ENCODE data around the gene TBCA.
"Not testable (repeated sequence)": the region's sequence is repeated elsewhere in the genome, so short reads cannot be mapped to it uniquely, and the experiment has no call there.

TBCA gene

DNA sequence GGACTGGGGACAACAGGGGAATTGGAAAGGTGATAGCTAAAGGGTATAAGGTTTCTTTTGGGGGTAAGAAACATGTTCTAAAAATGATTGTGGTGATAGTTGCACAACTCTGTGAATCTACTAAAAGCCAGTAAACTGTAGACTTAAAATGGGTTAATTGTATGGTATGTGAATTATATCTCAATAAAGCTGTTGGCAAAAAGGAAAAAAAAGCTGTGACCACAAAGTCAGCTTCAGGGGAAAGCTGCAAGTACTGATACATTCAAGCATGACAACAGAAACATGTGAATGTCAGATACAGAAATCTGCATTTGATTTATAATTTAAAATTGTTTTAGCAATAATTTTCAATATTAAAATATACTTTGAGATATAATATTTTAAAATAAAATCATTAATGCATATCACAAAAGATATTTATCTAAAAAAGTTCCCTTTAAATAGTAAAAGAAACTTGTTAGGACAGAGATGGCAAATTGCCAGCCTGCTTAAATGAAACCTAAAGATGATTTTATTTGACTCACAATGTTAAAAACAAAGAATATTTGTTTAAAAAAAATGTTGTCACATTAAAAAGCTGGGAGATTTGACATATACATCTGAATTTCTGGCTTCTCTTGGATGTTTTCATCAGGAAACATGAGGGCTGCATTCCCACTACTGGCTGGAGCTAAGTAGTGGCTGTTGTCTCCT, 66.0 kb downstream of the TBCA start:
- no peak for DNase-seq (ENCODE audit: low spot score)

DNA sequence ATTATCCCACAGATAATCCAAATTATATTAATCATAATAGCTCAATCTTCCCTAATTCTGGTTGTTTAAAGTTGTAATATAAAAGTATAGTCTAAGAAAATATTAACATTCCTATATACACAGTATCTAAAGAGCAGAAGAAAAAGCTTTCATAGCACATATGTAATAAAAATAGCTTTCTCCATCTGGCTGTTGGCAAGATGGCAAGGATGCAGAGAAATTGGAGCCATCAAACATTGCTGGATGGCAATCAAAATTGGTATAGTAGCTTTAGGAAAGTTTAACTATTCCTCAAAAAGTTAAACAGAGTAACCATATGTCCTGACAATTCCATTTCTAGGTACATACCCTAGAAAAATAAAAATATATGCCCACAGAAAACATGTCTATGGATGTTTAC, 66.8 kb downstream of the TBCA start:
- DNase-seq (ENCODE audit: low spot score) = no peak

DNA sequence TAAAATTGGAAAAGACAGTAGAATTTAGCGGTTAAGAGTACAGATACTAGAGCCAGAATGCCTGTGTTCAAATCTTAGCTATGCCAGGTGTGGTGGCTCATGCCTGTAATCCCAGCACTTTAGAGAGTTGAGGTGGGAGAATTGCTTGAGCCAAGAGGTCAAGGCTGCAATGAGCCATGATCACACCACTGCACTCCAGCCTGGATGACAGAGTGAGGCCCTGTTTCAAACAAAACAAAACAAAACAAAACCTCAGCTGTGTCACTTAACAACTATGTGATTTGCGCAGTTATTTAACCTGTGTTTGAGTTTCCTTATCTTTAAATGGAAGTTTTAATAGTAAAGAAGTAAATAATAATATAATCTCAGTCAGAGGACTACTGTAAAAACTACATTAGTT, 68.3 kb downstream of the TBCA start:
- no peak for DNase-seq (ENCODE audit: low spot score)

DNA sequence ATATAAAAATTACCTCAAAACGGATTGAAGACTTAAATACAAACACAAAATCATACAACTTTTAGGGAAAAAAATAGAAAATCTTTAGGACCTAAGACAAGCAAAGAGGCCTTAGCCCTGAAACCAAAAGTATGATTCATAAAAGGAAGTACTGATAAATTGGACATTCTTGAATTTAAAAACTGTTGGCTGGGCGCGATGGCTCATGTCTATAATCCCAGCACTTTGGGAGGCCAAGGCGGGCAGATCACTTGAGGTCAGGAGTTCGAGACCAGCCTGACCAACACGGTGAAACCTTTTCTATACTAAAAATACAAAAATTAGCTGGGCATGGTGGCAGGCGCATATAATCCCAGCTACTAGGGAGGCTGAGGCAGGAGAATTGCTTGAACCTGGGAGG, 76.6 kb downstream of the TBCA start:
- not testable (repeated sequence) for DNase-seq (ENCODE audit: low spot score)

DNA sequence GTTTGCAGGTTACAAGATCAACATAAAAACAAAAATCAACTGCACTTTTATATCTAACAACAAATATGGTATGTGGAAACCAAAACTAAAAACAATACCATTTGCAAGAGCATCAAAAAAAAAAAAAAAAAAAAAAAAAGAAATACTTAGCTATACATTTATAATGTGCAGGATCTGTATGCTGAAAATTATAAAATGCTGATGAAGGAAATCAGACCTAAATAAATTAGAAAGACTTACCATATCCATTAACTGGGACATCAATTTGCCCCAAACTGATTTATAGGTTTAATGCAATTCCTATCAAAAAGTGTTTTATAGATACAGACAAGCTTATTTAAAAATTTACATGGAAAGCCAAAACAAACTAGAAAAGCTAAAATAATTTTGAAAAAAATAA, 77.2 kb downstream of the TBCA start:
- DNase-seq (ENCODE audit: low spot score) = no peak

DNA sequence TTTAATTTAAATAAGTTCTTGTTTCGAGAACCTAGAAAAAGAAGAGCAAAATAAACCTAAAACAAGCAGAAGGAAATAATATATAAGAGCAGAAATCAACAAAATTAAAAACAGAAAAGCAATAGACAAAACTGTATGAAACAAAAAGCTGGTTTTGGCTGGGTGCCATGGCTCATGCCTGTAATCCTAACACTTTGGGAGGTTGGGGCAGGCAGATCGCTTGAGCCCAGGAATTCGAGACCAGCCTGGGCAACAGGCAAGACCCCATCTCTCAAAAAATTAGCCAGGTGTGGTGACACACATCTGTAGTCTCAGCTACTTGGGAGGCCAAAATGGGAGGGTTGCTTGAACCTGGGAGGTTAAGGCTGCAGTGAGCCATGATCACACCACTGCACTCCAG, 78.4 kb downstream of the TBCA start:
- no peak for DNase-seq (ENCODE audit: low spot score)

DNA sequence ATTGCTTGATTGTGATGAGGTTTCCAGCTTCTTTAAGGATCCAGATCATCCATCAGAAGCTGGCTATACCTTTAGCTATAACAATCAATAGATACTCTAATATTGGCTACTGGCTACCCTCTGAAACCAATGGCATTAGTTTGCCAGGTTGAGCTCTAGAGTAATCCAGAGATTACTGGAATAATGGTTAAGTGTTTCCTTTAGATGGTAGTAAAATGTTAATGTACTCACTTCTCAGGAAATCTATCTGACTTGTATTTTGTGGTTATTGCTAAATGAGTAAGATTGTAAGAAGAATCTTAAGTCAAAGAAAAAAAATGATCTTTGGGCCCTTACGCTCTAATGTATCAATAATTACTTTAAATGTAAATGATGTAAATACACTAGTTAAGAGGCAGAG, 80.0 kb downstream of the TBCA start:
- DNase-seq (ENCODE audit: low spot score) = no peak

DNA sequence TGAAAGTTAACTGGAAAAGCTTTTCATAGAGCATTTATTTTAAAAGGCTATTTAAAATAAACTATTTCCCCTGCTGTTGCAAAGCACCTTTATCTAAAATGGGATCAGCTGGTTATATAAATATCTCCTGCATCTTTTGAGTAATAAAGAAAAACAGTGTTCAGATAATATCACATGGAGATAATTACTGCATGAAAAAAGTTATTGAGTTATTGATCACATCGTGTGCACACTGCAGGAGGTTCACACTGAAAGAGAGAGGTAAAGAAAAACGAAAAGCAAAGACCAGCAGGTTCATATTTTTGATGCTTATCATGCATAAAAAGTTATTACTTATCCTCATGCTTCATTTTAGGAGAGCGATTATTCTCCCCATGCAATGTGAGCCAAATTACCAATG, 82.2 kb downstream of the TBCA start:
- no peak for DNase-seq (ENCODE audit: low spot score)

DNA sequence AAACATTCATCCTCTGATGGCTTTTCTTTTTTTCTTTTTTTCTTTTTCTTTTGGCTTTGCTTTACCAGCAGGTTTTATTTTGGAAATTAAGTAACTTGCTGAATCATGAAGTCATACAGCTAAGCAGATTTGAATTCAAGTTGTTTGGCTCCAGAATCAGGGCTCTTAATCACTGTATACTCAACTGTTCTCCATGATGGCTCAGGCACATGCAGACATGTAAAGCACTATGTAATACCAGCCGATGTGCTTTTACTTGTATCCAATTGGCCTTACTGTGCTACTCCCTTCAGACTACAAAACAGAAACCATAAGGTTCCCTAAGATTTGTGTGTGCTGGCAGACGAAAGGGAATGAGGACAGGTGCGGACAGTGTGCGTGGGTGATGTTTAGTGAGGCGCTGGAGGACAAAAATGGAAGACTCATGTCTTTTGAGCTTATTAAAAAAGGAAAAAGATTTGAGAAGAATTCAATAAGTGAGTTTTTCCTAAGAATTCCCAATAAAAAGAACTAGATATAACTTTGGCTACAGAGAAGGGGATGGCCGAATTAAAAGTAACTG, 92.9 kb downstream of the TBCA start:
- no peak for DNase-seq (ENCODE audit: low spot score)

DNA sequence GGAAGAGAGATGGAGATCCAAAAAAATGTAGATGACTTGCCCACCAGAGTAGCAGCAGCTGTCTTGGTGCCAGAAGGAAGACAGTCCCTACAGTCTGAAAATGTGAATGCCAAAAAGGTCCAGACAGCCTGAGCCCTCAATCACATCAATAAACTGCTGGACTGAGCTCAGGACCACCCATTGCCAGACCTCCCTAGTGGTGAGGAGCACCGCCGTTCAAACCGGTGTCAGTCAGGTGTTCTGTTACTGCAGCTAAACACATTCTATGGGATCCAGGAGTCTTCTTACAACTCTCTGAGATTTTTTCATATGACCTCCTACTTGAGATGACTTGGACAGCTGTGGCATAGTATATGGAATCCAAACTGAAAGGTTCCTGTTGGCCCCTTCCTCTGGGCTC, 105.6 kb downstream of the TBCA start:
- DNase-seq (ENCODE audit: low spot score) = no peak

DNA sequence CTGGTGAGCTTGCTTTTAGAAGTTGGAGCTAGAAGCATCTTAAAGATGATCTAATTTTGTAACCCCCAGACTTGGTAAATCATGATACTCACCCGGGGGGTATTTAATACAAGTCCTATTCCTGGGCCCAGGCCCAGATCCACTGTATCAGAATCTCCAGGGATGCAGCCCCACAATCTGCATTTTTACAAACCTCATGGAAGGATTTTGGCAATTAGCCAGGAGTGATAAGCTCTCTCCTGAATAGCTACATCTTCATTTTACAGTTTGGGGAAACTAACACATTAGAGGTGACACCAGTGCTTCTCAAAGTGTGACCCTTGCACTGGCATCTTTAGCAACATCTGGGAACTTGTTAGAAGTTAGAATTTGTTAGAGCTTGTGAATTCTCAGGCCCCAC, 106.5 kb downstream of the TBCA start:
- DNase-seq (ENCODE audit: low spot score) = no peak

DNA sequence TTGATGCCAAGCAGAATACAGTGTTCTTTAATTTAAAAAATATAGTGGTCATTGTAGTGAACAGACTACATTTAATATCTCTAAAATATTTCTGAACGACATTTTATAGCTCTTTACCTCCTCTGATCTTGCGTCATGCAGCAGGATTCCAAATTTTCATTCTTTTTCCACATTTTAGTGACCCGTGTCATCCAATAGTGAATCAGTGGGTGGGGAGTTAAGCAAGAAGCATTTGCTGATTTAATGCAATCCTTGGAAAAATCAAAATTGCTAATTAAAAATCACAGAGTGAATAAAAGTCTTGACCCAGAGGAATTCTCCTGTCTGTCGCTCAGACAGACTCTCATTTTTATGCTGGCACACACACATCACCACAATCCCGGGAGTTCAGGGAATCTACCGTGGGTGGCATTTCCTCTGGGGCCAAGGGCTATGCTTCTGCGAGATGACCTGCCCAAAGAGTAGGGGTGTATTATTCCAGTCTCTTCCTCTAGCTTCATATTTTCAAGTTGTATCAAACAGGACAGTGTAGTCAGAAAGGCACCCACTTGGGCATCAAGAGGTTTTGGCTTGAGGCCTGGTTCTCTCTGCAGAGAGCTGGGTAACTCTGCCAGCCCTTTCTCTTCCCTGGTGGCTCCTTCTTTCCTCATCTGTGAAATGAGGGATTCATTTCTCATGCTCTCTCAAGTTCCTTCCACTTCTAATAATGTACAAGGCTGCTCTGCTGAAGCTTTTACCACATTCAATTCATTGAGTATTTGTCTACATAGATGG, 112.9 kb downstream of the TBCA start:
- no peak for DNase-seq (ENCODE audit: low spot score)

DNA sequence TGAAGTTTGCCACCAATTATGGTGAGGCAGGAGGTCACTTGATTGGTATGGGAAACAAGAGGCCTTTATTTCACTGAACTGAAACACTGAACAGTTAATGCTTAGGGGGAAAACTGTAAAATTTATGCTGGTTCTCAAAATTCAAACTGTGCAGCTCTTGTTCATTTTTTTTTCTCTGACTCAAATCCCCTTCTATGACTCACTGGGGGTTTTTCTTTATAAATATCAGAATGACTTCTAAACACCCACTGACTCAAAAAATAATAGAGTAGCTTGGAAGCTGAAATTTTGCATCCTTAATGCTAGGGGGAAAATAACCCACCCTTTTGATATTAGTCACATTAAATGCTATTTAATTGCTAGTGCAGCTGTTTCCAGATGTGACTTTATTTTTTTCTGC, 113.5 kb downstream of the TBCA start:
- DNase-seq (ENCODE audit: low spot score) = no peak

DNA sequence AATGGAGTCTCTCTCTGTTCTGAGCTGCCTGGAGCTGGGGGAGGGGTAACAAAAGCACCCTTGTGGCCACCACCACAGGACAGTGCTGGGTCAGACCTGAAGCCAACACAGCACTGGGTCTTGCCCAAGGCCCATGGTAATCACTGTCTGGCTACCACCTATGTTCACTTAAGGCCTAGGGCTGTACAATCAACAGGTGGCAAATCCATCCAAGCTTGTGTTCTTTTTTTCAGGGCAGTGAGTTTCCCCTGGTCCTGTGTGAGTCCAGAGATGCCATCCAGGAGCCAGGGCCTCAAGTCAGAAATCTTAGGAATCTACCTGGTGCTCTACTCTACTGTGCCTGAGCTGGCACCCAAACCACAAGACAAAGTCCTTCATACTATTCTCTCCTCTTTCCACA, 117.5 kb downstream of the TBCA start:
- DNase-seq (ENCODE audit: low spot score) = no peak

DNA sequence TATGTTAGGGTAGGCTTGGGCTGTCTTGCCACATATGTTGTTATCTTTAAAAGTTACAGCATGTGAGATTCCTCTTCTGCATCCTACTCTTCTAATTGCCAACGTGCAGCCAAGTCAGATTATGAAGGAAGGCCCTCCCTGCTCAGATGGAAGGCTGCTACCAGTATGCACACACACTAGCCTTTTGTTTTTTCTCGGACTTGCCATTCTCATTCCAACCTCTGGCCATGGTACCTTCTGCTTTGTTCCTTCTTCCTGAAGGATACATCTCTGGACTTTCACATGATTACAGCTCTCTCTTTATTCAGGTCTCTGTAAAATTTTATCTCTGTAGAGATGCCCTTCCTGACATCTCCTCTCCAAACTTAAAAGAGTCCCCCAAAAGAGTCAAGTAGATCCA, 124.8 kb downstream of the TBCA start:
- no peak for DNase-seq (ENCODE audit: low spot score)

DNA sequence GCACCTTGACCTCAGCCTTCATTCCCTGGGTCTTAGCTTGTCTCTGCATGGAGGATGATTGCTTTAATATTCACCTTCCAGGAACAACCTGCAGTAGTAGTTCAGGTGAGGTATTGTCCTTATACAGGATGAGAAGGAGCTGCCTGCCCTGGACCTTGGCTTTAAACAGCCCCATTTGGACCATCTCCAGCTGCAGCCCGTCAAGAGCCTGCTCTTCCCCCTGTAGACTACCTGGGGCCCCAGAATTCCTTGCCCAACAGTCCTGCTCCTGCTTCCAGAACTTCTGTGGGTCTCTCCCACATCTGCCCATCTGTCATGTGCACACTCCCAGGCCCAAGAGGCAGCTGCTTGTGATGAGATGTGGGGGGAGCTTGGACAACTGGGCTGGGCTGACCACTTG, 125.5 kb downstream of the TBCA start:
- DNase-seq (ENCODE audit: low spot score) = no peak

DNA sequence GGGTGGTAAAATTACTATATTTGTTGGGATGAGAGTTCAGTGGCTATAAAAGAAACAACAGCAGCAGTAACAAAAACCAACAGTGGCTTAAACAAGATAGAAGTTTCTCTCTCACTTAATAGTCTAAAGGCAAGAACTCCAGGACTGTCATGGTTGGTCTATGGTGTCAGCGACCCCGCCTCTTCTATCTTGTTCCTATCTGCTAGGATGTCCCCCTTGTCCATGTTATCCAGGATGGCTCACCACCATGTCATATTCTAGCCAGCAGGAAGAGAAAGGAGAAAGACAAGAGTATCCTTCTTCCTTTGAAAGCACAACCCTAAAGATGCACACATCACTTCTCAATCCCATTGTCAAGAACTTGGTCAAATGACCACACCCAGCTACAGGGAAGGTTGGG, 126.4 kb downstream of the TBCA start:
- no peak for DNase-seq (ENCODE audit: low spot score)

DNA sequence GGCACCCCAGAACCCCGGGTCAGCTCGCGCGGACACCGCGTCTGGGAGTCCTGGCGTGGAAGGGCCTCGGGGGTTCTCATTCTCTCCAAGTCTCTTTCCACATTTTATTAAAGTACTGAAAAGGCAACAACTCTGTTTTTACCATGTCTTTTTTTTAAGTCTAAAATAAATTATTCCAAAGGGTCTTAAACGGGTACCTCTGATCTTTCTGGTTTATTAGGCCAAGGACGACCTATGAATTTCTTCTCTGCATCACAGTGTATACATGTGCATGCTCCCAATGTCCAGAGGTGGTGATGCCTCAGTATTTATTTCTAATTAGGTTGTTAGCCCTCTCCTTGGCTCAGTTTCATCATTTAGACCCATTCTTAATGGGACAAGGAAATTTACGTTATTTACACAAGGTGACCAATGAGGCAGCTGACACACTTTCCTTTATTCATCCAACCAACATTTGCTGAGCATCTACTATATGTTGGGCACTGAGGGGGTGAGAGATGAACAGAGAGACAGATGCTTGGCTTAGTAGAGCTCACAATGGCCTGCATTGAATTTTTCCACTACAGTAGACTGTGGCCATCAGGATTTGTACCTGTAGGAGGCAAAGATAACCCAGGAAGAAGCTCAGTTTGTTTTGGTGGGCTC, 130.0 kb downstream of the TBCA start:
- DNase-seq (ENCODE audit: low spot score) = no peak

DNA sequence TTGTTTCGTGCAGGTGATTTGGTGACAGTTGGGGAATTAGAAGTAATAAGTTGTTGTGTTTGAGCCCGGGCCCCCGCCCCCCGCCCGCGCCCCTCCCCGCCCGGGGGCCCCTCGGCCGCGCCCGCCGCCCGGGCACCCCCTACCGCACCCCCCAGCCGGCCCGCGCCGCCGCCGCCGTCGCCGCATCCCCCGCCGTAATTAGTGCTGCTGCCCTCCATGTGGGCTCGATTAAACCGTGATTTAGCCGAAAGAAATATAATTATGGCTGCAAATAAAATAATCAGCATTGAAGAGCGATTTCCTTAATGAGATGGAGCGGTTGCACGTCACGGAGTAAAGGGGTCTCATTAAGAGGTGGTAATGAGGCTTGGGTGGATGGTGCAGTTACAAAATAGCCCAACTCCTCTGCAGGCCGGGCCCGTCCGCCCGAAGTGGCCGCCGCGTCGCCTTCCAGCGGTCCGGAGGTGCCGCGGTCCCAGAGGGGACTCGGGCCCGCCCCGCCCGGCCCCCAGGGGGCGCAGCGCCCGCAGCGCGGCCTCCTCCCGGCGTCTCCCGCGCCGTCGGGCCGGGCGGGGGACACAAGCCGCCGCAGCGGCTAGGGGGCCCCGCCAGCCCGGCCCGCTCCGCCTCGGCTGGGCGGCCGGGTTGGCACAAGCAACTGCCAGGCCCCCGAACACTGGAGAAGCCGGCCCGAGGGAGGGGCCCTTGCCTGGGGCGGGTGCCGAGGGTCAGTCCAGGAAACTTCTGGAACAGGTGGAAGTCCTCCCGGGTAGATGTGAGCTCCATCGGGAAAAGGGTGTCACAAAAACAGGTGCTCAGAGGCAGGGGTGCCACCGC, 130.8 kb downstream of the TBCA start:
- no peak for DNase-seq (ENCODE audit: low spot score)

DNA sequence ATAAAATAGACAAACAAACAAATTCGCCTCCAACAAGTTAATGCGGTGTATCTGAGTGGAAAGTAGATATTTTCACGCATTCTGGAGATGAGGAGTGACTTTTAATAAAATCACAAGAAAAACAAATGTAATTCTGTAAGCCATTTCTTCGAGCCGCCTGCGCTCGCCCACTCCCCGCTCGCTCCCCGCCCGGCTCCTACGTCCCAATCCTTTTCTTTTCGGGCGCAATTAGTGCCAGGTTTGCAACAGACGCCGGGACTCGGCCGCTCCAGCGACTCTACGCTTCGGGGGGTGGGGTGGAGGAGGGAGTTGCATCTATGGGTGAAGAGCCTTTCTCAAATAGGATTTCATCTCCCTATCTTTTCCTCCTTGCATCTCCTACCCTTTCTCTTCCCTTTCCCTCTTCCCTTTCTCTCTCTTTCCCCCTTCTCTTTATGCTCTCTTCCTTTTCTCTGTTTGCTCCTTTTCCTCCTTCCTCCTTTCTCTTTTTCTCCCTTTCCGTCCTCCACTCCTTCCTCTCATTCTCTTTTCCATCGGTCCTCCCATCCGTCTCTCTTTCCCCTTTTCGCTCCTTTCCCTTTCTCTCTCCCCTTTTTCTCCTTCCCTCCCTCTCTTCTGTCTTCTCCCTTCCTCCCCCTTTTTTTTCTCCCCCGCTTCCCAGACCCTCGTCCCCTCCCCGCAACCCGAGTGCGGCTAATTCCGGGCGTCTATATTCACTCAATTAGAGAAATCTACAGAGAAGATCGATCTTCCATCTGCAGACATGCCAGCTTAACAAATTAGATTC, 131.6 kb downstream of the TBCA start:
- DNase-seq (ENCODE audit: low spot score) = no peak
